ENCODE results near the gene TDO2. TPM values are rescaled to one million over a fixed set of nuclear protein-coding genes. Genes with fewer than 3 reads are reported as not detected.

The TDO2 gene
- total RNA-seq, 2 donors from 2014 or later: not detected

DNA sequence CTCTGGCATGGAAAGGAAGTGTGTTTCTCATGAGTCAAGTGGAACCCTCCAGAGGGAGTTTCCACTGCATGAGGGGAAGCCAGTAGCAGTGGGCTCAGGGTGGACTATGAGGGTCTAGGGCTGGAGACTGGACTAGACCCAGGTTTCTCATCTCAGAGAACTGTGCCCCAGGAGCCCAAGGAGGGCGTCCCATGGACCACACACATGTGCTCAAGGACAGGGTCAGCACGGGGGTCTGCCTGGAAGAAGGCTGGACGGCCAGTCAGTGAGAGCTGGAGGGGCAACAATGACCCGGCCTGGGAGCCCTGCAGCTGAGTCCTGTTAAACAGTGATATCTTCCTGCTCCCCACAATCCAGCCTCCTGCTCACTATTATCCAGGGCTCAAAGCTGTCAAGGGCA lies 55.9 kb downstream of the TDO2 start:
- no peak overlapping the region for H3K27ac ChIP-seq (ENCODE audit: low read depth, low read length)
- Mint-ChIP-seq H3K27ac (no peak overlapping the region), H3K36me3 (ENCODE audit: low read depth) (peaks cover 3% of the 10 kb centered on the region), H3K27me3 (ENCODE audit: insufficient read depth) (no peaks in the 10 kb centered on the region), H3K4me3 (no peak overlapping the region), H3K9me3 (peaks cover 3% of the 10 kb centered on the region), H3K4me1 (peaks cover 13% of the 10 kb centered on the region)
- H3K9ac ChIP-seq (ENCODE audit: extremely low read depth, low read length, poor library complexity, severe bottlenecking): no peak overlapping the region
- no peaks in the 10 kb centered on the region for H3K27me3 ChIP-seq (ENCODE audit: control insufficient read depth, insufficient read depth, low read length, poor library complexity, severe bottlenecking)
- TF ChIP-seq, protein P1, sequence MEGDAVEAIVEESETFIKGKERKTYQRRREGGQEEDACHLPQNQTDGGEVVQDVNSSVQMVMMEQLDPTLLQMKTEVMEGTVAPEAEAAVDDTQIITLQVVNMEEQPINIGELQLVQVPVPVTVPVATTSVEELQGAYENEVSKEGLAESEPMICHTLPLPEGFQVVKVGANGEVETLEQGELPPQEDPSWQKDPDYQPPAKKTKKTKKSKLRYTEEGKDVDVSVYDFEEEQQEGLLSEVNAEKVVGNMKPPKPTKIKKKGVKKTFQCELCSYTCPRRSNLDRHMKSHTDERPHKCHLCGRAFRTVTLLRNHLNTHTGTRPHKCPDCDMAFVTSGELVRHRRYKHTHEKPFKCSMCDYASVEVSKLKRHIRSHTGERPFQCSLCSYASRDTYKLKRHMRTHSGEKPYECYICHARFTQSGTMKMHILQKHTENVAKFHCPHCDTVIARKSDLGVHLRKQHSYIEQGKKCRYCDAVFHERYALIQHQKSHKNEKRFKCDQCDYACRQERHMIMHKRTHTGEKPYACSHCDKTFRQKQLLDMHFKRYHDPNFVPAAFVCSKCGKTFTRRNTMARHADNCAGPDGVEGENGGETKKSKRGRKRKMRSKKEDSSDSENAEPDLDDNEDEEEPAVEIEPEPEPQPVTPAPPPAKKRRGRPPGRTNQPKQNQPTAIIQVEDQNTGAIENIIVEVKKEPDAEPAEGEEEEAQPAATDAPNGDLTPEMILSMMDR (conservative IDR thresholded peaks at IDR 0.05): no peak
- DNase-seq: no peak
- H3K4me3 ChIP-seq (ENCODE audit: low read length): no peak overlapping the region
- no peaks in the 10 kb centered on the region for H3K9me3 ChIP-seq (ENCODE audit: control insufficient read depth, low read length)
- no peaks in the 10 kb centered on the region for H3K36me3 ChIP-seq (ENCODE audit: control insufficient read depth, insufficient read depth, low read length)
- H3K4me1 ChIP-seq (ENCODE audit: control insufficient read depth, insufficient read depth, low read length): no peaks in the 10 kb centered on the region
- WGBS, 2 experiments (ENCODE audit: insufficient coverage in 1 of 2, insufficient read length in 1 of 2): 87 to 91% methylated on average over 3 to 4 of the region's 4 CpGs

DNA sequence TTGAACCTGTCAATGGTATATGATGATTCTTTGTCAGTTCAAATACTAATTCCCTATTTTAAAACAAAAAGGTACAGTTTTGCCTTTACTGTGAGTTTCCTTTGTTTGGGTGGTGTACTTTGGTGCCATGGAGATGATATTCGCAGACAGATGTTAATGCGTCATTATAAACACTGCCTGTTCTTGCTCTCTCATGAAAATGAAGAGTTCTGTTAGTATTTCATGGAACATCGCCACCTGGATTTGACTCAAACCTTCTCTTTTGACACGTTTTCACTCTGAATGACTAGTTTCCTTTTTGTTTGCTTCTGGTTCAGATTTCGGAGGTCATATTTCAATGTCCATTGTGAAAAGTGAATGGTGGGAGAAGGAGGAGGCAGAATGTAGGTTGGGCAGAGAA lies 57.0 kb downstream of the TDO2 start:
- H3K4me1 Mint-ChIP-seq: peaks cover 9% of the 10 kb centered on the region
- H3K27ac Mint-ChIP-seq: no peak overlapping the region
- peaks cover 3% of the 10 kb centered on the region for H3K36me3 Mint-ChIP-seq (ENCODE audit: low read depth)
- H3K27me3 ChIP-seq (ENCODE audit: control insufficient read depth, insufficient read depth, low read length, poor library complexity, severe bottlenecking): no peaks in the 10 kb centered on the region
- H3K9ac ChIP-seq (ENCODE audit: extremely low read depth, low read length, poor library complexity, severe bottlenecking): no peak overlapping the region
- DNase-seq: no peak
- TF ChIP-seq, protein P1 (conservative IDR thresholded peaks at IDR 0.05): no peak
- no peaks in the 10 kb centered on the region for H3K27me3 Mint-ChIP-seq (ENCODE audit: insufficient read depth)
- H3K4me1 ChIP-seq (ENCODE audit: control insufficient read depth, insufficient read depth, low read length): no peaks in the 10 kb centered on the region
- H3K4me3 ChIP-seq (ENCODE audit: low read length): no peak overlapping the region
- no peak overlapping the region for H3K4me3 Mint-ChIP-seq
- H3K36me3 ChIP-seq (ENCODE audit: control insufficient read depth, insufficient read depth, low read length): no peaks in the 10 kb centered on the region
- peaks cover 3% of the 10 kb centered on the region for H3K9me3 Mint-ChIP-seq
- H3K27ac ChIP-seq (ENCODE audit: low read depth, low read length): no peak overlapping the region
- WGBS, 2 experiments (ENCODE audit: insufficient coverage in 1 of 2, insufficient read length in 1 of 2): 88 to 100% methylated on average over 3 to 5 of the region's 5 CpGs
- no peaks in the 10 kb centered on the region for H3K9me3 ChIP-seq (ENCODE audit: control insufficient read depth, low read length)

DNA sequence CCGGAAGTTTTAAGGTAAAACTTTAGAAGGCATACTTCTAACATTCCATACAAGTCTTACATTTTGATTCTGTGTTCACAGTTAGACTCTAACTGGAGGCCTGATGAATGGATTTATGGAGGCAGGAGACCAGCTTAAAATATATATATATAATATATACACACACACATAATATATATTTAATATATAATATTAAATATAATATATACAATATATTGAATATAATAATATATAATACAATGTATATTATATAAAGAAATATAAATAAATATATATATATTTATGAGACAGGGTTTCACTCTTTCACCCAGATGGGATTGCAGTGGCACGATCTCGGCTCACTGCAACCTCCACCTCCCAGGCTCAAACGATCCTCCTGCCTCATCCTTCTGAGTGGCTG lies 58.1 kb downstream of the TDO2 start:
- TF ChIP-seq, protein P1 (conservative IDR thresholded peaks at IDR 0.05): no peak
- no peak for DNase-seq
- Histone ChIP-seq H3K36me3 (ENCODE audit: control insufficient read depth, insufficient read depth, low read length) (no peaks in the 10 kb centered on the region), H3K27me3 (ENCODE audit: control insufficient read depth, insufficient read depth, low read length, poor library complexity, severe bottlenecking) (no peaks in the 10 kb centered on the region), H3K4me3 (ENCODE audit: low read length) (no peak overlapping the region), H3K9me3 (ENCODE audit: control insufficient read depth, low read length) (no peaks in the 10 kb centered on the region), H3K27ac (ENCODE audit: low read depth, low read length) (no peak overlapping the region), H3K4me1 (ENCODE audit: control insufficient read depth, insufficient read depth, low read length) (no peaks in the 10 kb centered on the region), H3K9ac (ENCODE audit: extremely low read depth, low read length, poor library complexity, severe bottlenecking) (no peak overlapping the region)
- peaks cover 2% of the 10 kb centered on the region for H3K36me3 Mint-ChIP-seq (ENCODE audit: low read depth)
- H3K4me1 Mint-ChIP-seq: peaks cover 6% of the 10 kb centered on the region
- H3K27ac Mint-ChIP-seq: no peak overlapping the region
- WGBS, 2 experiments (ENCODE audit: insufficient coverage in 1 of 2, insufficient read length in 1 of 2): 99% methylated on average over 3 of the region's 4 CpGs; no CpG with 5 or more reads in 1 of the 2 experiments
- no peak overlapping the region for H3K4me3 Mint-ChIP-seq
- no peaks in the 10 kb centered on the region for H3K27me3 Mint-ChIP-seq (ENCODE audit: insufficient read depth)
- peaks cover 3% of the 10 kb centered on the region for H3K9me3 Mint-ChIP-seq
